Activated T-cell treated with anti-CD3 and anti-CD28 coated beads for 1 hour (primary cell): ENCODE measurements around the gene ING1.
"Not testable (repeated sequence)": the region's sequence is repeated elsewhere in the genome, so short reads cannot be mapped to it uniquely, and the experiment has no call there.

ENCODE experiments used
- DNase-seq: peaks from one replicate; pipeline ENCODE4 v3.0.0-alpha.2; 2020; ENCODE audit warnings: low read depth

ING1 gene

GRCh38 chr13:110715395-110716246 lies 2.1 kb downstream of the ING1 start:
- DNase-seq = peak; percentile 91

- no peak for DNase-seq
Observed at GRCh38 chr13:110716247-110716515, 2.7 kb downstream of the ING1 start.

- no peak for DNase-seq
Observed at GRCh38 chr13:110719036-110719710, 5.7 kb downstream of the ING1 start.

DNA sequence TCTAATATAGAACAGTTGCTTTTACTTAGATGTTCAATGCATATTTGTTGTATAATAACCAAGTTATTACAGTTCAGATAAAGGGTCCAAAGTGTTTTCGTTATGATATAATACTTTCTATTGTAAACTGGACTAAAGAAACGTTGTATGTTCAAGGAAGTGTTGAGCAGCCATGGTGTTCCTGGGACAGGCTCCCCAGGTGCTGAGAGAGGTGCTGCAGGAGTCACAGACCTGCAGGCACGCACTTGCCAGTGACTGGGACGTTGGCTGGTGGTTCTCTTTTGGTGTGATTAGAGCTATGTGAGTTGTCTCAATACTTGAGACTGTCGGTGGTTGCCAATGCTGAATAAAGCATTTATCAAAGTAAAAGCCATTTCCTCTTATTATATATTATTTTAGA lies 9.5 kb downstream of the ING1 start:
- DNase-seq = no peak

DNA sequence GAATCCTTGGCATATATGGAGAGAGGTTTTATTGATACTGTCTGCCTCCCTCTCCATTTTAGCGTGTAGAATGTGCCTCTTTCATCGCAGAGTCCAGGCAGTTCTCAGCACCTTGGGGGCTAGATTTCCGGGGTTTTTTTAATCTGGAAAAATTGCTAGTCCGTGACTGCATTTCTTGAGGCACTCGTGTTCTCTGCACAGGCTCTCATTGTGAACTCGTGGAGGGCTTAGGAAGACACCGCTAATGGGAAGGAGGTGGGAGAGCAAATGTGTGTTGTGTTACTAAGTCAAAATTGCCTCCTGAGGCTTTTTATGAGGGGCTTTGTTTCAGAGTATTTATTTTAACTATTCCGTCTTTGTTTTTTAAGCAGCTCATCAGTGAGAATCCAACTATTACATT lies 10.1 kb downstream of the ING1 start:
- no peak for DNase-seq

GRCh38 chr13:110726153-110726552 lies 12.7 kb downstream of the ING1 start:
- DNase-seq = not testable (repeated sequence)

DNA sequence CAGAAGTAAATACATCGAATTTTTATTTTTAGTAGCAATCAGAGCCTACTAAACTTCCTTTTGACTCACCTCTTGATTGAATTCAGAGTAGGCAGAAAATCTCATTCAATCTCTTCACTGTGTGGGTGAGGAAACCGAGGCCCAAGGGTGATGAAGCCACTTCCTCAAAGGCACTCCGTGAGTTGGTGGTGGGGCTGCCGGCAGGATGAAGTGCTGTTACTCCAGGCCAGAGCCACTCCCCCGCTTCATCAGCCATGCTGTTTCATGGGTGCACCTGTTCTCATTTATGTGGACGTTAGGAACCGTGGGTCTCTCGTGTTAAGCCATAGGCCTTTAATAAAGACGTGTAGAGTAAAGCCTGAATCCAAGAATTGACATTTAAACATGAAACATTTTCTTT lies 13.2 kb downstream of the ING1 start:
- no peak for DNase-seq

GRCh38 chr13:110731072-110731471 lies 17.6 kb downstream of the ING1 start:
- no peak for DNase-seq

- no peak for DNase-seq
Observed at GRCh38 chr13:110734561-110734960, 21.1 kb downstream of the ING1 start.

DNA sequence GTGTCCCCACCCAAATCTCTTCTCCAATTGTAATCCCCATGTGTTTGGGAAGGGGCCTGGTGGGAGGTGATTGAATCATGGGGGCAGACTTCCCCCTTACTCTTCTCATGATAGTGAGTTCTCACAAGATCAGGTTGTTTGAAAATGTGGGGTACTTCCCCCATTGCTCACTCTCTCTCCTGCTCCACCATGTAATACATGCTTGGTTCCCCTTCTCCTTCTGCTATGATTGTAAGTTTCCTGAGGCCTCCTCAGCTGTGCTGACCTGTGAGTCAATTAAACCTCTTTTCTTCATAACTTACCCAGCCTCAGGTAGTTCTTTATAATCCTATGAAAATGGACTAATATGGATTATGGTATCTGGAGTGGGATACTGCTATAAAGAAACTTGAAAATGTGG lies 24.1 kb downstream of the ING1 start:
- DNase-seq = no peak

- DNase-seq = no peak
Observed at GRCh38 chr13:110743687-110744086, 30.2 kb downstream of the ING1 start.

DNA sequence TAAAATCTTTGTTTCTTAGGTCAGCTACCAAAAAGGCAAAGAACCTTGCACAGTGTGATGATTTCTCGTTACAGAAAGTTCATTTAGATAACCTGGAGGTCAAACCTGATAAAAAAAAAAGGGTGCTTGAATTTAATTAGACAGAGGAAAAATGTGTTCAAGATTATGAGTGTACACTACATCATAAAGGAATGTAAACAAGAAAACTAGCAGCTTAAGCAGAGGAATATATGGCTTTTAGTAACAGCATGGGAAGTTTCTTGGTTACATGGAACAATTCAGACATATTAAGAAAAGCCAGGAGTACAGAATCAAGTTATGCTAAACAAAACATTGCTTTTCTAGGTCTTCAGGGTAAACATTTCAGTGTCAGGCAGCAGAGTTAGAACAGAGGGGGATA lies 32.9 kb downstream of the ING1 start:
- no peak for DNase-seq

DNA sequence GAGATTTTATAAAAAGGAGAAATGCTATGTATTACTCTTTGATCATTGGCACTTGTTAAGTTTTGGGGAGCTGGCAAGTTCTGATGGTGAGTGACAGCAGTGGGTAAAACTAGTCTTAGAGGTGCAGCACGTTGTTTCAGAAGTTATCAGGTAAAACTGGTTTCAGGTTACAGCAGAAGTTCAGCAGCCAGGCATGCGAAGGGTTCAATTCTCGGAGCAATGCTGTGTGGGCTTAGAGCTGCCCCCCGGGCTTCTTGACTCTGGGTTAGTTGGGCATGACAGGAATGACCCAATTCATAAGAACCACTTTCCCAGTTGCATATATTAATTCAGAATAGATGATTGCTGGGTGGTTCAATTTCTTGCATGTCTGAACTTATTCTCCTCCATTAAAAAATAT lies 34.8 kb downstream of the ING1 start:
- DNase-seq = no peak

- no peak for DNase-seq
Observed at GRCh38 chr13:110756219-110756631, 42.7 kb downstream of the ING1 start.

- no peak for DNase-seq
Observed at GRCh38 chr13:110757296-110757695, 43.8 kb downstream of the ING1 start.

- no peak for DNase-seq
Observed at GRCh38 chr13:110758195-110758805, 44.8 kb downstream of the ING1 start.

- no peak for DNase-seq
Observed at GRCh38 chr13:110759710-110760109, 46.2 kb downstream of the ING1 start.

DNA sequence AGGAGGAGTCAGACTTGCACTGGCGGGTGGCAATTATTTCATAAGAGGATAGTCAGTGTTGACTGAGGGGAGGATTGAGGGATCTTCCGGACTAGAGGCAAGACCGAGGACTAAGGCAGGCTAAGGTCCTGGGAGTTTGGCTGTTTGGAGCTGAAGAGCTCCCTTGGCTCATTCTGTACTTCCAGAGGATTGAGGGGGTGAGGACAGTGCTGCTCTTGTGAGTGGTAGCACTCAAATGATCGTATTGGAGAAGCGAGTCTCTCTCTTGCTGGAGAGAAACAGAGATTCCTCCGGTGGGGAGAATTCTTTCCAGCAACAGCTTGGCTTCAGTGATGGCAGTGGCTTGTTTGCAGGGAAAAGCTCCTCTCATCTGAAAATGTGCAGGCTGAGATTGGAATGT lies 47.1 kb downstream of the ING1 start:
- DNase-seq = no peak

DNA sequence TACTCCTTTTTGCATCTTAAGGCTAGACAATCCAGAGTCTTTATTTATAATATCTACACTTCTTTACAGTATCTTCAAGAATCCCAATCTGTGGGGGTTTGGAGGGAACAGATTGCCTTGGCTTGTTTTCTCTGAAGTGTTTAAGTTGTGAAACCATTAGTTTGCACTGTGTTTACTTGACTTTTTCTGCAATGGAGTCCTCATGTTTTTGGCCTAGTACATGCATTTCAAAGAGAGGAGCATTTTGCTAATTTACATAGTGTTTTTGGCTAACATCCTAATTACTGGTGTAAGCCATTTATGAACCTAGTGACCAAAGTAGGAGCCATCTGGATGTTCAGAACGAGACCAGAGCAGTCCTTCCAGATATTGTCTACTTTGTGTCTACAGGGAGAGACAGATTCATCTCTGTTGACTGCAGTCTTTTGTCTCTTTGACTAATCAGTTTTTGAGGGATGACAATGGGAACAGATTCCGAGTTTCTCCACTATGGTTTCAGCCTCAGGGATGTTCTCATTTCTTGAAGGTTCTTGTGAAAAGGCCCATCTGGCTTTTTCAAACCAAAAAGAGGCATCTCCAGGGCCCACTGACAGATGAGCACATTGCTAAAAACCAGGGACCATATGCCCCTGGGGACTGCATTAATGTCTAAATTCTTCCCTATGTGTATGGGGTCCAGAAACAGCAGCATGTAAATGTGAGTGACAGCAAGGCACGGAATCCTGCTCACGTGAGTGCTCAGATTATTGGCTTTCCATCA lies 53.4 kb downstream of the ING1 start:
- DNase-seq = no peak

DNA sequence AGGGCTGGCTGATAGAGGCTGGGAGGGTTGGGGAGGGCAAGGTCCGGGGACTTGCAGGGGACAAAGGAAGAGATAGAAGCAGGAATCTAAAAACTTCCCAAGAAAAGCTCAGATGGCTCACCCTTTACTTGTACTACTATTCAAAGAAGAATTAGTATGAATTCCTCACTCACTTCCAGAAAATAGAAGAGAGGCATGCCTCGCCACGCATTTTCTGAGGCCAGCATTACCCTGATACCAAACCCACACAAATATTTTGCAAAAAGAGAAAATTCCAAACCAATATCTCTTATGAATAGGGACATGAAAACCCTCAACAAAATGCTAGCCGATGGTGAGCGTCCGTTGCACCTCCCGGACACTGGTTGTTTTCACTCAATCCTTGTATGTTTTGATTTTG lies 54.0 kb downstream of the ING1 start:
- DNase-seq = no peak

- DNase-seq = no peak
Observed at GRCh38 chr13:110769097-110769496, 55.6 kb downstream of the ING1 start.

DNA sequence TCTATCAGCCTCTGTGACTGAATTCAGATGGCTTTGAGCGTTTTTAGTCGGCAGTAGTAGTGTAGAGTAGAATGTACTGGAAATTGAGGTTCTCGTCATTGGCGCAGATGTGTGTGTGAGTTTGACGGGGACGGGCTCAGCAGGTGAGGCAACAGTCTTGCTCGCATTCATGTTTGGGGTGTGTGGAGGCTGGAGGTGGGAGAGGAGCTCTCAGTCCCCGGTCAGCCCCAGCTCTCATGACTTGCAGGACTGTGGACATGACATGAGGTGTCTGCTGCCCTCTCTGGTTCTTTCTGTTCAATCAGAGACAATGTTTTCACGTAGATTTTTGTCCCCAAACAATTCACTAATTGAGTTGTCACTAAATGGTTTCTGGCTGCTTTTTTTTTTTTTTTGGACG lies 57.2 kb downstream of the ING1 start:
- DNase-seq = no peak

DNA sequence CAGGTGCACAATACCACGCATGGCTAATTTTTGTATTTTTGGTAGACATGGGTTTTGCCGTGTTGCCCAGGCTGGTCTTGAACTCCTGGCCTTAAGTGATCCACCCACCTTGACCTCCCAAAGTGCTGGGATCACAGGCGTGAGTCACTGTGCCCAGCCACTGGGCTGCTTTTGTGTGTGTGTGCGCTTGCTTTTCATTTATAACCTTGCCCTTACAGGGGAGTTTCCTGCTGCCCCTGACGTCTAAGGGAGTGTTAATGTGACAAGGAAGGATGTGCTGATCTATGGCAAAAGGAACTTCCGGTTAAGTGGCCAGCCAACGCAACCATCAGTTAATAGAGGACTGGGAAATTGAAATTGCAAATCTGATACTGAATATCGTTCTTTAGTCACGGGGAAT lies 57.7 kb downstream of the ING1 start:
- no peak for DNase-seq
